Natural killer cell (primary cell): ENCODE data around the gene INO80. TPM values are rescaled to one million over a fixed set of nuclear protein-coding genes. Genes with fewer than 3 reads are reported as not detected.

ENCODE experiments used
- ATAC-seq, 3 donors: fragments of 150-1000 bp in 2 of 3; fragments of 200-7000 bp in 1 of 3; cut with Tn5 transposase; 1 replicate in 1 of 3; 2 replicates in 2 of 3; pipeline ENCODE4 v1.10.0; 2021; ENCODE audit warnings: mild to moderate bottlenecking in 2 of 3, moderate library complexity in 2 of 3
- DNase-seq, 2 donors: peaks; one replicate each; pipeline versions ENCODE4 v3.0.0 to v3.0.0-alpha.2; 2013 to 2021; ENCODE audit warnings: mixed read lengths in 1 of 2
- H3K27ac ChIP-seq: one replicate; pipeline ENCODE4 v1.5.1; 2013; ENCODE audit warnings: mild to moderate bottlenecking, low read length
- H3K27me3 ChIP-seq: one replicate; pipeline ENCODE4 v1.6.1; 2013; ENCODE audit warnings: low read length; ENCODE audit not compliant: control insufficient read depth, insufficient read depth
- H3K36me3 ChIP-seq: one replicate; pipeline ENCODE4 v1.6.1; 2013; ENCODE audit warnings: low read length; ENCODE audit not compliant: control insufficient read depth, insufficient read depth
- H3K4me1 ChIP-seq: one replicate; pipeline ENCODE4 v1.6.1; 2013; ENCODE audit warnings: low read length; ENCODE audit not compliant: control insufficient read depth, insufficient read depth
- H3K4me3 ChIP-seq: one replicate; pipeline ENCODE4 v1.5.1; 2013; ENCODE audit warnings: low read length
- H3K9me3 ChIP-seq: one replicate; pipeline ENCODE4 v1.6.1; 2013; ENCODE audit warnings: low read length; ENCODE audit not compliant: control insufficient read depth, insufficient read depth
- H3K27ac Mint-ChIP-seq, 2 donors: one replicate each; pipeline ENCODE4 v1.8.0; 2022; ENCODE audit warnings: mild to moderate bottlenecking in 2 of 2, mixed read lengths in 2 of 2, moderate library complexity in 1 of 2
- H3K27me3 Mint-ChIP-seq, 2 donors: one replicate each; pipeline ENCODE4 v1.8.0; 2022; ENCODE audit warnings: low read depth in 2 of 2, mixed read lengths in 2 of 2
- H3K36me3 Mint-ChIP-seq: one replicate; pipeline ENCODE4 v1.8.0; 2022; ENCODE audit warnings: mixed read lengths
- H3K4me1 Mint-ChIP-seq, 2 donors: one replicate each; pipeline ENCODE4 v1.8.0; 2022; ENCODE audit warnings: mixed read lengths in 2 of 2
- H3K4me3 Mint-ChIP-seq: one replicate; pipeline ENCODE4 v1.8.0; 2022; ENCODE audit warnings: mild to moderate bottlenecking, moderate library complexity, mixed read lengths
- H3K9me3 Mint-ChIP-seq, 2 donors: one replicate each; pipeline ENCODE4 v1.8.0; 2022; ENCODE audit warnings: mixed read lengths in 2 of 2
- CTCF ChIP-seq: fragments of 200-600 bp; IDR thresholded peaks from one replicate; pipeline ENCODE4 v1.8.0; 2022; ENCODE audit warnings: antibody characterized with exemption
- WGBS: methylation state at CpG from one replicate; pipeline ENCODE4 v1.1.7; 2013; ENCODE audit warnings: missing lambda C conversion rate; ENCODE audit not compliant: insufficient coverage; 5-methylcytosine and 5-hydroxymethylcytosine counted together
- intact Hi-C: fragments of 100-400 bp; cut with micrococcal nuclease; formaldehyde crosslinking; loops from one replicate; pipeline ENCODE4 v1.14.2; 2022
- total RNA-seq, 4 donors: library from RNA; stranded (reverse); fragments of 120-200 nt in 1 of 4; gene quantifications; one replicate each; pipeline versions ENCODE4 v1.2.3 to v1.2.4, GENCODE V29; 2013 to 2022

INO80 gene
- total RNA-seq, 3 donors from 2014 or later (not counting 1 experiment from before 2014, with no cell fraction given), result 36.4 to 45.7 (median 43.9) TPM

GRCh38 chr15:40995656-40996055 is 120.4 kb downstream of the INO80 start:
- ATAC-seq, result no peak
- no peaks in the 10 kb centered on the region for H3K27me3 ChIP-seq
- WGBS, result 63% methylated on average over 2 of the region's 3 CpGs
- H3K36me3 Mint-ChIP-seq, result peaks cover 17% of the 10 kb centered on the region
- no peaks in the 10 kb centered on the region for H3K9me3 ChIP-seq
- no peak for DNase-seq
- no peaks in the 10 kb centered on the region for H3K9me3 Mint-ChIP-seq
- H3K27ac Mint-ChIP-seq, result no peak overlapping the region
- peaks cover 49% of the 10 kb centered on the region for H3K36me3 ChIP-seq
- H3K27ac ChIP-seq, result no peak overlapping the region
- intact Hi-C loops, result no loop called here
- no peaks in the 10 kb centered on the region for H3K4me1 ChIP-seq
- no peaks in the 10 kb centered on the region for H3K27me3 Mint-ChIP-seq
- H3K4me1 Mint-ChIP-seq, result no peaks in the 10 kb centered on the region
- no peak for TF ChIP-seq CTCF
- H3K4me3 Mint-ChIP-seq, result no peak overlapping the region
- H3K4me3 ChIP-seq, result no peak overlapping the region

- Histone ChIP-seq H3K27ac (no peak overlapping the region), H3K9me3 (no peaks in the 10 kb centered on the region), H3K4me3 (no peak overlapping the region), H3K27me3 (no peaks in the 10 kb centered on the region), H3K36me3 (peaks cover 45% of the 10 kb centered on the region), H3K4me1 (no peaks in the 10 kb centered on the region)
- ATAC-seq, result no peak
- Mint-ChIP-seq H3K9me3 (no peaks in the 10 kb centered on the region), H3K27me3 (no peaks in the 10 kb centered on the region), H3K27ac (no peak overlapping the region), H3K4me3 (no peak overlapping the region), H3K4me1 (no peaks in the 10 kb centered on the region), H3K36me3 (peaks cover 18% of the 10 kb centered on the region)
- 96% methylated on average over 5 of the region's 5 CpGs for WGBS
- no peak for TF ChIP-seq CTCF
- intact Hi-C loops, result no loop called here
- DNase-seq, result no peak
Measured at GRCh38 chr15:40992825-40993224, 123.3 kb downstream of the INO80 start.

GRCh38 chr15:40992241-40992741 is 123.8 kb downstream of the INO80 start:
- Mint-ChIP-seq H3K27ac (no peak overlapping the region), H3K27me3 (no peaks in the 10 kb centered on the region), H3K36me3 (peaks cover 24% of the 10 kb centered on the region), H3K4me1 (no peaks in the 10 kb centered on the region), H3K9me3 (no peaks in the 10 kb centered on the region), H3K4me3 (no peak overlapping the region)
- Histone ChIP-seq H3K27ac (no peak overlapping the region), H3K27me3 (no peaks in the 10 kb centered on the region), H3K4me1 (no peaks in the 10 kb centered on the region), H3K4me3 (no peak overlapping the region), H3K36me3 (peaks cover 47% of the 10 kb centered on the region), H3K9me3 (no peaks in the 10 kb centered on the region)
- no peak for TF ChIP-seq CTCF
- DNase-seq (no peak), ATAC-seq (no peak)
- intact Hi-C loops, result no loop called here
- 100% methylated on average over 1 of the region's 1 CpG for WGBS

GRCh38 chr15:40991355-40991754 is 124.7 kb downstream of the INO80 start:
- Mint-ChIP-seq H3K4me3 (no peak overlapping the region), H3K4me1 (no peaks in the 10 kb centered on the region), H3K27ac (no peak overlapping the region), H3K27me3 (no peaks in the 10 kb centered on the region), H3K9me3 (no peaks in the 10 kb centered on the region), H3K36me3 (peaks cover 29% of the 10 kb centered on the region)
- H3K4me1 ChIP-seq, result no peaks in the 10 kb centered on the region
- H3K27me3 ChIP-seq, result no peaks in the 10 kb centered on the region
- H3K9me3 ChIP-seq, result no peaks in the 10 kb centered on the region
- intact Hi-C loops, result no loop called here
- ATAC-seq (no peak), DNase-seq (no peak)
- no peak overlapping the region for H3K4me3 ChIP-seq
- WGBS, result 100% methylated on average over 3 of the region's 3 CpGs
- H3K36me3 ChIP-seq, result peaks cover 49% of the 10 kb centered on the region
- TF ChIP-seq CTCF, result no peak
- H3K27ac ChIP-seq, result no peak overlapping the region
